Astrocyte of the hippocampus (primary cell): ENCODE measurements around the gene HLA-F.
A peak's percentile ranks its signal among the peaks of the same experiment; 100 is the strongest.

Experiments
- DNase-seq: peaks from one replicate; pipeline ENCODE4 v3.0.0; 2011; ENCODE audit warnings: low read depth, low spot score

HLA-F gene

DNA sequence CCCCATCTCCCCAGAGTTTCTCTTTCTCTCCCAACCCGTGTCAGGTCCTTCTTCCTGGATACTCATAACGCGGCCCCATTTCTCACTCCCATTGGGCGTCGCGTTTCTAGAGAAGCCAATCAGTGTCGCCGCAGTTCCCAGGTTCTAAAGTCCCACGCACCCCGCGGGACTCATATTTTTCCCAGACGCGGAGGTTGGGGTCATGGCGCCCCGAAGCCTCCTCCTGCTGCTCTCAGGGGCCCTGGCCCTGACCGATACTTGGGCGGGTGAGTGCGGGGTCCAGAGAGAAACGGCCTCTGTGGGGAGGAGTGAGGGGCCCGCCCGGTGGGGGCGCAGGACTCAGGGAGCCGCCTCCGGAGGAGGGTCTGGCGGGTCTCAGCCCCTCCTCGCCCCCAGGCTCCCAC lies at the start of gene HLA-F:
Gene HLA-F (plus strand): TSS at position 173 of the 404 bp plus-strand sequence. CDS start 30 bp downstream, at position 203.
- DNase-seq = peak; percentile 86

- no peak for DNase-seq
Measured at GRCh38 chr6:29674008-29674407, 49.2 kb upstream of the HLA-F start.

DNA sequence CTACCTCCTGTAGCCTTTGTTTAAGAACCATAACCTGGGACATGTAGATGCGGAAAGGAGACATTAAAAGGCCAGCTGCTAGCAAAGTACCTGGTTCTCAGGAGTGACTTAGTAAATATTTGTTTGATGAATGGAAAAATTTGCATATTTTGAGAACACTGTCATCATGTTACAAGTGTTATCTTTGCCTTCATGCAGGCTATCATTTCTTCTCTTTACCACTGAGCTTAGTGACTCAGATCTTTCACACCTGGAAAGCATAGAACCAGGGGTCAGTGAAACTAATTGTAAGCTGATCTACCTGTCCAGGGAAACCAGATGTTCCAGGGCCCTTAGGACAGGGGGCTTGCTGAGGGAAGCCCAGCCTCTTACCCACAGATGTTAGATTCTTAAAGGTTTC lies 47.7 kb upstream of the HLA-F start:
- DNase-seq = no peak

DNA sequence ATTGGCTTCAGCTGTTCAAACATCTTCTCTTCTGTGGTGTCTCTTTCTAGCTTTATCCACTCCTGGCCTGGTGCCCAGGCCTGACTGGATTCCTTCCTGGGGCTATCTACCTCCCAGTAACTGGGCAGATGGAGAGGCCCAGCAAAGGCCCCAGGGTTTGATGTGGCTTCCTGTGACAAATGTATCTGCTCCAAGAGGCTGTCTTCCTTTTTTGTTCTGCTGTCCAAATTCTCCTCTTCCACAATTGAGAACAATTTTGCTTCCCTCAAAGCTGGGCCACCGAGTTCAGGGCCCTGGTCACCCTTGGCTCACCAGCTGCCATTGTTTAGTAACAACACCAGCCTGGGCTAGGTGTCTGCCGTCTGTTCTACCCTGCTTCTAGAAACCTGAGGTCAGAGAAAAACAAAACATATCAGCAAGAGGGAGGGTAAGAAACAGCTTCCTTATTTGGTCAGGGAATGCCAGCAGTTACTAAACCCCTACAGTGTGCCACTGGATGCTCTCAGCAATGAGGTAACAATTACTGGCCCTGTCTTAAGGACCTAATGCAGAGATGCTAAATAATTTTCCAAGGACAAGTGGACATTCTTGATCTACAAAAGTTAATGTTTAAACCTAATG lies 46.1 kb upstream of the HLA-F start:
- DNase-seq = peak; percentile 11

GRCh38 chr6:29678114-29678513 lies 45.1 kb upstream of the HLA-F start:
- no peak for DNase-seq

GRCh38 chr6:29679962-29680361 lies 43.3 kb upstream of the HLA-F start:
- no peak for DNase-seq

GRCh38 chr6:29680416-29680815 lies 42.8 kb upstream of the HLA-F start:
- no peak for DNase-seq

DNA sequence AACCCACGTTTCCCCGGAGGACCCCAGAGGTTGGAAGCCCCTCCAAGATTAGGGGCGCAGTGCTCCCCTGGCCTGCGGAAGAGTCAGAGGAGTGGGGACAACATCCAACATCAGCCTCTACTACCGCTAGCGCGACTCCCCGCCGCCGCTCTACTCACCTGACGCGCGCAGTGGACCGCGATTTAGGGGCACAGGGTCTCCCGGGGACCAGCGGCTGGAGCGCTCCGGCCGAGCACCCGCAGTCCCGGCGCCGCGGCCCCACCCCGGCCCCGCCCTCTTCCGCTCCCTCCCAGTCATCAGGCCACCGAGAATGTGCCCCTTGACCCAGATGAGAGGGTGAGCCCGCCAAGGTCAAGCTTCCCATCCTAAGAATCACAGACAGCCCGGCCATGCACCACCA lies 42.3 kb upstream of the HLA-F start, which contains the start of gene ZFP57:
Gene ZFP57 (minus strand): TSS at position 249 of the 400 bp plus-strand sequence. CDS start 4,149 bp downstream, outside the sequence.
- DNase-seq = no peak

GRCh38 chr6:29681811-29682210 lies 41.4 kb upstream of the HLA-F start:
- DNase-seq = no peak

GRCh38 chr6:29685718-29686326 lies 37.4 kb upstream of the HLA-F start:
- DNase-seq = no peak

- no peak for DNase-seq
Measured at GRCh38 chr6:29694637-29695036, 28.6 kb upstream of the HLA-F start.

DNA sequence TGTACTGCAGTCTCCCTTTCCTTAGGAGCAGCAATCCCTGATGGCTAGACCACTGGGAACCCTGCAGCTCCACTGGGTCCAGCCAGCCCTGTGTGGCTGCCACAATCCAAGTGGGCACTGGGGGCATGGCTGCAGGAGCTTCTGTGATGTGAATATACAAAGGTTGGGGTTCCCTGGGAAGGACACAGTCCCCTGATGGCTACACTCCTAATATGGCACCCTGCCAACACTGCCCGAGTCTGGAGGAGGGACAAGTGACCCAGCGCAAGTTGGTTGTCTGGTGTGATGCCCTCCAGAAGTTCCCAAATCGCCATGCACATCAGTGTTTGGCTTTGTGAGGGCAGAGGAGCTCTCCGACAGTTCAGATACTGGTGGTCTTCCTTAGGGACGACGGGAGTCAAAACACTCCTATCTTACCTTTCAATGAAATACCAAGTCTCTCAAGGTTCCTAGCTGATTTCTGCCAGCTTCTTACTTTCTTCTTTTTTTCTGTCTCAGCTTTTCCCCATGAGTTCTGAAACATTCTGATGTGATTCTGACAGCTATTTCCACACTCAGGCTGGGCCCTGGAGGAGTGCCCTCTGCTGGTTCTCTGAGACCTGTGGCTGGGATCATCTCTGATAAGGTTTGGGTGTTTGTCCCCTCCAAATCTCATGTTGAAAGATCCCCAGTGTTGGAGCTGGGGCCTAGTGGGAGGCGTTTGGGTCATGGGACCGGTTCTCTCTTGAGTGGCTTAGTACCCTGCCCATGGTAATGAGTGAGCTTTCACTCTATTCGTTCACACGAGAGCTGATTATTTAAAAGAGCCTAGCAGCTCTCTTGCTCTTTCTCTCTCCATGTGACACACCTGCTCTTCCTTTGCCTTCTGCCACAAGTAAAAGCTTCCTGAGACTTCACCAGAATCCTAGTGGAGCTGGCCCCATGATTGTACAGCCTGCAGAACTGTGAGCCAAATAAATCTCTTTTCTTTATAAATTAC lies 26.8 kb upstream of the HLA-F start:
- DNase-seq = no peak

- no peak for DNase-seq
Measured at GRCh38 chr6:29702519-29703103, 20.6 kb upstream of the HLA-F start.

DNA sequence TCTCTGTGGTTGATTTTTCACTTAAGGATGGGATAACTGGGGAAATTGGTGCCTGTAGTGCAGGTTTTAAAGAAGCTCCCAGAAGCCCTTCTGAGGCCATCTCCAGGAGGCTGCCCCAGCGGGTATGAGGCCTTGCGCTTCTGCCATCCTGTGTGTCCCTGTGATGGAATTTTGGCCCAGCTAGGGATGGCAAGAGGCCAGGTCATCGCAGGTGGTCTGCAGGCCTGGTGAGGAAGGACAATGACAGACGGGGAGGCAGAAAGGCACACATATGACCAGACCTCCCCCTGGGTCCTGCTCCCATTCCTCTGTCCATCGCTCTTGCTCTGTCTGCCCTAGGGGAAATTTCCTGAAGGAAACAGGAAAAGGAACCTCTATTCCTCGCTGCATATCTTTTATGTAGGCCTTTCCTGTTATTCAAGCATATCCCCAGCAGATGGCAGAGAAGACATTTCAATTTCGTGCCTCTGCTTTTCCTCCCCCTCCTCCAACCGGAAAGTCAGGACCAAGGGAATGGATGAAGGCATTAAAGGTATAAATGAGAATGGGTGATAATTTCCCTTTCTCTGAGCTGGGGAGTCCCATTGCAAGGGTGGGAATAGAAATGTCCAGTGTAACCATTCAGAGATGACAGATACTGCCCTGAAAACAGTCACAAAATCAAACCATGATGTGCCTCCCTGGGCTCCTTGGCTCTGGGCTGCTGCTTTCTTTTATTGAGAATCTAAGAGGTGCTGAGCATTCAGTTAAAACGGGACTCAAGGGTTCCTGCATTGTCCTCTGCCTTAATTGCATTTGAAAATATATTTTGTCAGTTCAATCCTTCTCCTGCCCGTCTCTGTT lies 17.6 kb upstream of the HLA-F start:
- peak; percentile 69 for DNase-seq

DNA sequence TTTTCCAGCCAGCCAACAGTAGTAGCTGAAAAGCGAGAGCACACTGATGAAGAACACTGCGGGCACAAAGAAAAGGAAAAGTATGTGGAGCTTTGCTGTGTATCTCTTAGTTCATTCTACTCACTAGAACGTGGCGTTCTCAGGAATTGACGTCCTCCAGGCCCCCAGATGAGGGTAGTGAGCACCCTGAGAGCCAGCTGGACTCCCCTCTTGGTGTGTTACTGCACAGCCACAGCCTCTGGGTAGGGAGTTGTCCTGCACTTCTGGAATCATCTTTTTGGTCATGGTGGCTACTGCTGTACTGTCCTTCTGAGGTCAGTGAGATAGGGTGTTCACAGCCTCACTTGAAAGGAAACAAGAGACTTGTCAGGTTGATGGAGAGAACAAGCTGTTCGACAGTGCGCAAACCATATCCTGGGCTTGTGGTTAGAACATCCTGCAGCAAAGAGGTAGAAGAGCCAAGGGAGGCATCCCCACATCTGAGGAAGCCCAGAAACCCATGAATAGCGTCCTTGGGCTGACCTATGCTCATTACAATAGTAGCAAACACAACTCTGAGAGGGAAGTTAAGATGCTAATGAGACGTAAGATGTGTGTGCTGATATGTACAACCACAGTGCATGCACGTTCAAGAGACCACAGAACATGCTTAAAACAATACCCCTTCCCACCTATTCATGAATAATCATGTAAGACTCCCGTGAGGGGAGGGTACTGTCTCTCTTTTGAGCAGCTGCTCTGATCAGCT lies 14.6 kb upstream of the HLA-F start:
- DNase-seq = no peak

GRCh38 chr6:29709188-29709587 lies 14.0 kb upstream of the HLA-F start:
- DNase-seq = no peak

DNA sequence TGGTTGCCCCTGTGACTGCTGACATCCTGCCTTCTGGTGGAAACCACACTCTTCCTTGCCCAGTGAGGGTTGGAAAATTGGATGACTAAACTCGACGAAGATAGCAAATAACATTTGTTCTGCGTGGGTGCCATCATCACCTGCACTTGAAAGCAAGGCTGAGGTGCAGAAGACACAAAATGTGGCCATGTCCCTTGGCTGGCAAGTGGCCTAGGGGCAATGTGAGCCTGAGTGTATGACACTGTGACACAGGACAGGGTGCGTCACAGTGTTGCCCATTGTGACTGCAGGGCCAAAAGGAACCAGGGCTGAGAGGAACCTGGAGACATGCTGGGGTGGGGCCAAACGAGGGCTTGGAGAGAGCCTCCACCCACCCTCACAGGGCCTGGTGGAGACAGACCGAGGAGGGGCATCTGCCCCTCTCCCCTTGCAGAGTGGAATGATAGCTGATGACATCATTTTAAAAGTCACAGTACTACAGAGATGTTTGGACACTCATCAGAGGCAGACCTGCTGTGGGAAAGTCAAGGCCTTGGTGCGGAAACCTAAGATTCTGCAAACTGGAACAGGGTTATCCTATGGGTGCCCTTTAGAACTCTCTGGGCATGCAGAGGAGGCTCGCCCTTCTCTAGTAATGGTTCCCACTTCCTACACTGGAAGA lies 12.8 kb upstream of the HLA-F start:
- no peak for DNase-seq

DNA sequence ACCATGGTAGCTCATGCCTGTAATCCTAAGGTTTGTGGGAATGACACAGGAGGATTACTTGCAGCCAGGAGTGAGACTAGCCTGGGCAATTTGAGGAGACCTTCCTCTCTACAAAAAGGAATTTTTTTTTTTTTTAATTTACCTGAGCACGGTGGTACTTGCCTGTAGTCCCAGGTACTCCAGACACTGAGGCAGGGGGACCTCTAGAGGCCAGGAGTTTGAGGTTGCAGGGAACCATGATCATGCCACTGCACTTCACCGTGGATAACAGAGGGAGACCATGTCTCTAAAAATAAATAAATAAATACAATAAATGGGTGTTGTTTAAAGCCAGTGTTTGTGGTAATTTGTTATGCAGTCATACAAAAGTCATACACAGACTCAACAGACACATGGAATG lies 2.4 kb upstream of the HLA-F start:
- DNase-seq = no peak

DNA sequence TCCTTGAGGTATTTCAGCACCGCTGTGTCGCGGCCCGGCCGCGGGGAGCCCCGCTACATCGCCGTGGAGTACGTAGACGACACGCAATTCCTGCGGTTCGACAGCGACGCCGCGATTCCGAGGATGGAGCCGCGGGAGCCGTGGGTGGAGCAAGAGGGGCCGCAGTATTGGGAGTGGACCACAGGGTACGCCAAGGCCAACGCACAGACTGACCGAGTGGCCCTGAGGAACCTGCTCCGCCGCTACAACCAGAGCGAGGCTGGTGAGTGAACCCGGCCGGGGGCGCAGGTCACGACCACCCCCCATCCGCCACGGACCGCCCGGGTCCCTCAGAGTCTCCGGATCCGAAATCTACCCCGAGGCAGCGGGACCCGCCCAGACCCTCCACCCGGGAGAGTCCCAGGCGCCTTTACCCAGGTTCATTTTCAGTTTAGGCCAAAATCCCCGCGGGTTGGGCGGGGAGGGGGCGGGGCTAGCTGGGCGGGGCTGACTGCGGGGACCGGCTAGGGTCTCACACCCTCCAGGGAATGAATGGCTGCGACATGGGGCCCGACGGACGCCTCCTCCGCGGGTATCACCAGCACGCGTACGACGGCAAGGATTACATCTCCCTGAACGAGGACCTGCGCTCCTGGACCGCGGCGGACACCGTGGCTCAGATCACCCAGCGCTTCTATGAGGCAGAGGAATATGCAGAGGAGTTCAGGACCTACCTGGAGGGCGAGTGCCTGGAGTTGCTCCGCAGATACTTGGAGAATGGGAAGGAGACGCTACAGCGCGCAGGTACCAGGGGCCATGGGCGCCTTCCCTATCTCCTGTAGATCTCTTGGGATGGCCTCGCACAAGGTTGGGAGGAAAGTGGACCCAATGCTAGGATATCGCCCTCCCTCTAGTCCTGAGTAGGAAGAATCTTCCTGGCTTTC lies 693 bp downstream of the HLA-F start:
- DNase-seq = peak; percentile 14
